GM18517 (cell line): ENCODE measurements around the gene LRRC47.

Experiments
- ATAC-seq: cut with Tn5 transposase; IDR thresholded peaks from one replicate; pipeline ENCODE4 v1.9.1; 2021; ENCODE audit warnings: mild to moderate bottlenecking, moderate library complexity; ENCODE audit not compliant: unreplicated experiment

LRRC47 gene

GRCh38 chr1:3734602-3735001 lies 61.7 kb downstream of the LRRC47 start:
- no peak for ATAC-seq

GRCh38 chr1:3733883-3734589 lies 62.3 kb downstream of the LRRC47 start:
- ATAC-seq, result no peak

- no peak for ATAC-seq
Measured at GRCh38 chr1:3733094-3733882, 63.0 kb downstream of the LRRC47 start.

- ATAC-seq, result no peak
Measured at GRCh38 chr1:3732434-3733093, 63.7 kb downstream of the LRRC47 start.

- ATAC-seq, result no peak
Measured at GRCh38 chr1:3731583-3732433, 64.5 kb downstream of the LRRC47 start.

- ATAC-seq, result no peak
Measured at GRCh38 chr1:3730543-3731247, 65.6 kb downstream of the LRRC47 start.

GRCh38 chr1:3729594-3730542 lies 66.4 kb downstream of the LRRC47 start:
- ATAC-seq, result no peak
